HL-60 (cell line): Measurements from ENCODE around the gene TPT1.

Experiments used
- DNase-seq, 2 experiments: peaks; one replicate each; pipeline ENCODE4 v3.0.0-alpha.2; 2010 to 2020; ENCODE audit warnings: low read depth in 1 of 2, low spot score in 1 of 2
- H3K27ac ChIP-seq: fragments of 250-450 bp; sonication (Bioruptor Pico); replicated peaks from 2 replicates; pipeline ENCODE4 v1.5.1; 2020; ENCODE audit warnings: mild to moderate bottlenecking, moderate library complexity
- H3K27me3 ChIP-seq: fragments of 250-450 bp; sonication (Bioruptor Pico); 2 replicates; pipeline ENCODE4 v1.5.1; 2021; ENCODE audit warnings: mild to moderate bottlenecking, moderate library complexity; ENCODE audit not compliant: insufficient read depth, poor library complexity, severe bottlenecking
- H3K4me3 ChIP-seq: replicated peaks from 2 replicates; pipeline ENCODE4 v1.5.1; 2011; ENCODE audit warnings: mild to moderate bottlenecking, control low read depth, low read length; ENCODE audit not compliant: insufficient read depth
- CTCF ChIP-seq: IDR thresholded peaks from one replicate; pipeline ENCODE4 v1.5.1; 2011; ENCODE audit warnings: low read length, control low read depth, inconsistent platforms; ENCODE audit not compliant: insufficient read depth
- GABPA ChIP-seq: IDR thresholded peaks from 2 replicates; pipeline ENCODE4 v1.6.1; 2012; ENCODE audit warnings: low read depth
- POLR2AphosphoS5 ChIP-seq: IDR thresholded peaks from 2 replicates; pipeline ENCODE4 v1.6.1; 2012; ENCODE audit warnings: low read depth
- REST ChIP-seq: IDR thresholded peaks from 2 replicates; pipeline ENCODE4 v1.6.1; 2012; ENCODE audit warnings: low read depth; ENCODE audit not compliant: insufficient replicate concordance
- SPI1 ChIP-seq: IDR thresholded peaks from 2 replicates; pipeline ENCODE4 v1.6.1; 2012; ENCODE audit warnings: low read depth, mild to moderate bottlenecking, borderline replicate concordance

TPT1 gene

GRCh38 chr13:45368571-45368970 lies 27.6 kb upstream of the TPT1 start:
- Histone ChIP-seq H3K27ac (no peak overlapping the region), H3K27me3 (no peaks in the 10 kb centered on the region), H3K4me3 (no peak overlapping the region)
- no peak for DNase-seq
- TF ChIP-seq CTCF (no peak), SPI1 (no peak), POLR2AphosphoS5 (no peak)

- H3K4me3 ChIP-seq: no peak overlapping the region
- TF ChIP-seq SPI1 (no peak), CTCF (no peak), REST (no peak), GABPA (no peak), POLR2AphosphoS5 (no peak)
Observed at GRCh38 chr13:45368005-45368404, 27.0 kb upstream of the TPT1 start.

GRCh38 chr13:45367358-45367757 lies 26.4 kb upstream of the TPT1 start:
- H3K27ac ChIP-seq: no peak overlapping the region
- no peaks in the 10 kb centered on the region for H3K27me3 ChIP-seq
- TF ChIP-seq CTCF: no peak
- TF ChIP-seq POLR2AphosphoS5: no peak
- TF ChIP-seq SPI1: peak; percentile 64; the same call in 1 of the 2 replicates
- no peak for TF ChIP-seq GABPA
- DNase-seq: peak; percentile 28 to 55
- H3K4me3 ChIP-seq: no peak overlapping the region

More at GRCh38 chr13:45368005-45368404, 27.0 kb upstream of the TPT1 start:
- H3K27ac ChIP-seq: no peak overlapping the region
- H3K27me3 ChIP-seq: no peaks in the 10 kb centered on the region
- DNase-seq: no peak

GRCh38 chr13:45365558-45365885 lies 24.5 kb upstream of the TPT1 start:
- DNase-seq: no peak
- Histone ChIP-seq H3K4me3 (no peak overlapping the region), H3K27me3 (no peaks in the 10 kb centered on the region), H3K27ac (no peak overlapping the region)
- TF ChIP-seq SPI1: no peak
- no peak for TF ChIP-seq GABPA
- no peak for TF ChIP-seq POLR2AphosphoS5
- no peak for TF ChIP-seq CTCF
- no peak for TF ChIP-seq REST
